GM12872 (cell line): ENCODE results near the gene DGKI.

Experiments
- TF ChIP-seq, protein P1 (sequence below): IDR thresholded peaks from 3 replicates; pipeline ENCODE4 v1.5.1; 2011; ENCODE audit warnings: low read depth, mild to moderate bottlenecking, low read length, moderate library complexity; ENCODE audit not compliant: insufficient read depth

DGKI gene

DNA sequence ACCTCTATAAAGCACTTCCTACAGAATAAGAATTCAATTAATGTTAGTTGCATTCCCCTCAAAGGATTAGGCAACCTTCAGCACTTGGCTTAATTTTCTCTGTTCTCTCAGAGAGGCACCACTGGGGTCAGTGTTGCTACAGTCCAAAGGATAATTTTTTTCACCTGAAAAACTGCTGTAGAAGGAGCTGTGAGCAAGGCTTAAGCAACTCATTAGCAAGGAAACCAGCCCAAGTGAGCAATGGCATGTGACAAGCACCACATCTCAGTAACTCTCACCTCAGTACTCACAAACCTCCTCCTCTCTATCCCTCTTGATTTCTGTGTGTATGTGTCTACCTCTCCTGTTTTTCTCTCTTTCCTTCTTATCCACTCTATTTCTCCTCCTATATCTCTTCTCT lies 55.9 kb downstream of the DGKI start:
- TF ChIP-seq, protein P1, sequence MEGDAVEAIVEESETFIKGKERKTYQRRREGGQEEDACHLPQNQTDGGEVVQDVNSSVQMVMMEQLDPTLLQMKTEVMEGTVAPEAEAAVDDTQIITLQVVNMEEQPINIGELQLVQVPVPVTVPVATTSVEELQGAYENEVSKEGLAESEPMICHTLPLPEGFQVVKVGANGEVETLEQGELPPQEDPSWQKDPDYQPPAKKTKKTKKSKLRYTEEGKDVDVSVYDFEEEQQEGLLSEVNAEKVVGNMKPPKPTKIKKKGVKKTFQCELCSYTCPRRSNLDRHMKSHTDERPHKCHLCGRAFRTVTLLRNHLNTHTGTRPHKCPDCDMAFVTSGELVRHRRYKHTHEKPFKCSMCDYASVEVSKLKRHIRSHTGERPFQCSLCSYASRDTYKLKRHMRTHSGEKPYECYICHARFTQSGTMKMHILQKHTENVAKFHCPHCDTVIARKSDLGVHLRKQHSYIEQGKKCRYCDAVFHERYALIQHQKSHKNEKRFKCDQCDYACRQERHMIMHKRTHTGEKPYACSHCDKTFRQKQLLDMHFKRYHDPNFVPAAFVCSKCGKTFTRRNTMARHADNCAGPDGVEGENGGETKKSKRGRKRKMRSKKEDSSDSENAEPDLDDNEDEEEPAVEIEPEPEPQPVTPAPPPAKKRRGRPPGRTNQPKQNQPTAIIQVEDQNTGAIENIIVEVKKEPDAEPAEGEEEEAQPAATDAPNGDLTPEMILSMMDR, result no peak

DNA sequence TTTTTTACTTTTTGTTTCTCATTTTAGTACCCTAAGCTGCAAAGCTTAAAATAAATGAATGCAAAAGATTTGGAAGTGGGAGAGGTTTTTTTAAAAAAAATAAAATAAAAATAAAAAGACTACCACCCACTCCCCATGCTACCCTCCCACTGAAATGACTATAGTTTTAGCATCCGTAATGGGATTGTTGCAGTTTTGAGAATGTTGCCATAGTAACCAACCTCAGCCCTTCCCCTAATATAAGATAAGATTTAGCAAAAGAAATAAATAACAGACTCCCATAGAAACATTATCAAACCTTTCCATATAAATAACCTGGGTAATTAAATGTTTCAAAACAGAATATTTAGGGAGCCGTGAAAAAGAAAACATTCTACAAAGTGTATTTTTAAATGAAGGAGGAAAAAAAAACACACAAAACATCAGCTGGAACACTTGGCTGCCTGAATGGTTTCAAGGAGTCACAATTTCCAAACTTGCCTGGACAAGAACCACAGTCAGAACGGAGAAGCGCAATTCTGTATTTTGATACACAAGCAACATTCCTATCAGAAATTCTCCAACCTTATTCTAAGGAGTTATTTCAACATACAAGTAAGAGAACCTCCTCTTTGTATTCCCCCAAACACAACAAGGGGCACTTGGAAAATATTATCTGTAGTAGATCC lies 57.4 kb downstream of the DGKI start:
- TF ChIP-seq, protein P1, result no peak

DNA sequence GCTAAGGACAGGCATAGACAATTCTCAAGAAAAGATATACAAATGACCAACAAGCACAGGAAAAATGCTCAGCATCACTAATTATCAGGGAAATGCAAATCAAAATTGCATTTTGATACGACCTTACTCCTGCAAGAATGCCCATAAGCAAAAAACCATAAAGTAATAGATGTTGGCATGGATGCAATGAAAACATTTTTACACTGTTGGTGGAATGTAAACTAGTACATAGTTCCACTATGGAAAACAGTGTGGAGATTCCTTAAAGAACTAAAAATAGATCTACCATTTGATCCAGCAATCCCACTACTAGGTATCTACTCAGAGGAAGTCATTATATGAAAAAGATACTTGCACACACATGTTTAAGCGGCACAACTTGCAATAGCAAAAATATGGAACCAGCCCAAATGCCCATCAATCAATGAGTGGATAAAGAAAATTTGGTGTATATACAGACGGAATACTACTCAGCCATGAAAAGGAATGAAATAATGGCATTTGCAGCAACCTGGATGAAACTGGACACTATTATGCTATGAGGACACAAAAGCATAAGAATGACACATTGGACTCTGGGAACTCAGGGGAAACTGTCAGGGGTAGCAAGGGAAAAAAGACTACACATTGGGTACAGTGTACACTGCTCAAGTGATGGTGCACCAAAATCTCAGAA lies 59.3 kb downstream of the DGKI start:
- TF ChIP-seq, protein P1, result no peak

DNA sequence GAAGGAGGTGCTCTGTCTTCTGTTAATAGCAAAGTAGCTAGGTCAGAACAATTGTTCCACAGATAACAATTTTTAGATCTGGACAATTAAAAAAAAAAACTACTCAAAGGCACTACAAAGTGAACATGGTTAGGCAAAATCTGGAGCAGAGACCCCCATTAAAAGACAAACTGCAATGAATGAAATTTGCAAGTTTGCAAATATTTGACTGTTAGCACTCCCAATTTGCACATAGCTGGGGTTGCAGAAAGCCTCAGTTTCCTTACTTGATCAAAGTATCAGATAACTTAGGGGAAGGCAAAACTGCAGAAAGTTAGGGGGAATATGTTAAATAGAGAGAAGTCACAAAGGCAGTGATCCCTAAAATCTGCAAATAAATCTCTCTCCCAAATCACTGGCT lies 68.3 kb downstream of the DGKI start:
- TF ChIP-seq, protein P1, result no peak

DNA sequence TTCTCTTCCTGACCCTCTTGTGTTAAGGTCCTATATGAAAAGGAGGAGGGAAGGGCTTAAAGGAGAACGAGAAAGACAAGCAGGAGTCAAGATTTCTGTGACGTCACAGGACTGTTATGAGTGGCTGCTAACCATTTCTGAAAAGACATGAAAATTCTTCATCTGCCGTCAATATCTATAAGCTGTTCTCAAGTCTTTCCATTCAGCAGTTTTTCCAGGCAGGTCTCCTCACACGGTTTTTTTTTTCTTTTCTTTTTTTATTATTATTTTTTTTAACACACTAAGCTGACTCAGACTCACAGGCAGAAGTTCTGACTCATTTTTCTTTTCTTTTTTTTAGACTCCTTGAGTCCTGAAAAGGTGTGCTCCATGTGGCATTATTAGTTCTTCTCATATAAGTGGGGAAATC lies 72.0 kb downstream of the DGKI start:
- TF ChIP-seq, protein P1, result no peak

DNA sequence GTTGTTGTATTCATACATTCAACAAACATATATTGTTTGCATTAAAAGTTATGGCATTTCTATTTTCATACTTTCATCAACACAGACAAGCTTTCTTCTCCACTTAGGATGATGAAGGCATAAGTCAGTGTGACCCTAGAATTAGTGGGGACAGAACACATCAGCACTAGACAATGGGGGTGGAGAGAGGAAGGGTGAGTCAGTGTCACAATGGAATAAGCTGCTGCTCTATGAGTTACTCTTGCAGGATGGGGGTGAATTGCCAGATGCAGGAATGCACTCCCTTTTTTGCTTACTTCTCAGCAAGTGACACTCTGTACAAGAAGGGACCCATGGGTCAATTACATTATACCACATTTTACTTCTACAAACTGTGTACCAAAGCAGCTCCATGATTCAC lies 74.0 kb downstream of the DGKI start:
- TF ChIP-seq, protein P1, result no peak

DNA sequence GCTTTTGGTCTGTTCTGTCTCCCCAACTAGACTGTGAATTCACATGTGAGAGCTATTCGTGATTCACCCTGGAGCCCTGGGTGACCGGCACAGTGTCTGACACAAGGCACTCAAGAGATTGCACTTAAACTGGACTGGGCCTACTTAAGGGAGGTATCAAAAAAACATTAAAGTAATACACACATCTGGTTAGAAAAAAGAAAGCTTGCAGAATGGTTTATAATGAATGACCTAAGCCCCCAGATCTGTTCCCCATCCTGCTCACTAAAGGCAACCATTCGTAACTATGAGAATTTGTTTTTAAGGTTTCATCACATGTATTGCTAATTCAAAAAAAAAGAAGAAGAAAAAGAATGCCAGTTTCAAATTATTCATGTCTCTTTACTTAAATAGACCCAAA lies 74.5 kb downstream of the DGKI start:
- TF ChIP-seq, protein P1, result no peak
